Transverse colon (tissue), 3 donors: ENCODE data around the gene TDRD10.

ENCODE experiments used
- EP300 ChIP-seq: sonication (generic); formaldehyde crosslinking; IDR thresholded peaks from one replicate; pipeline ENCODE4 v1.6.1; 2017; ENCODE audit warnings: antibody characterized with exemption, low read depth
- TF ChIP-seq, protein P1 (sequence below), 5 experiments: fragments of 200-600 bp in 3 of 5; fragments of 450-650 bp in 2 of 5; sonication (generic) in 3 of 5; IDR thresholded peaks; 1 replicate in 2 of 5; 2 replicates in 3 of 5; pipeline ENCODE4 v1.5.1; 2016 to 2017; ENCODE audit warnings: antibody characterized with exemption in 5 of 5, inconsistent platforms in 3 of 5, mild to moderate bottlenecking in 2 of 5, moderate library complexity in 1 of 5

DNA sequence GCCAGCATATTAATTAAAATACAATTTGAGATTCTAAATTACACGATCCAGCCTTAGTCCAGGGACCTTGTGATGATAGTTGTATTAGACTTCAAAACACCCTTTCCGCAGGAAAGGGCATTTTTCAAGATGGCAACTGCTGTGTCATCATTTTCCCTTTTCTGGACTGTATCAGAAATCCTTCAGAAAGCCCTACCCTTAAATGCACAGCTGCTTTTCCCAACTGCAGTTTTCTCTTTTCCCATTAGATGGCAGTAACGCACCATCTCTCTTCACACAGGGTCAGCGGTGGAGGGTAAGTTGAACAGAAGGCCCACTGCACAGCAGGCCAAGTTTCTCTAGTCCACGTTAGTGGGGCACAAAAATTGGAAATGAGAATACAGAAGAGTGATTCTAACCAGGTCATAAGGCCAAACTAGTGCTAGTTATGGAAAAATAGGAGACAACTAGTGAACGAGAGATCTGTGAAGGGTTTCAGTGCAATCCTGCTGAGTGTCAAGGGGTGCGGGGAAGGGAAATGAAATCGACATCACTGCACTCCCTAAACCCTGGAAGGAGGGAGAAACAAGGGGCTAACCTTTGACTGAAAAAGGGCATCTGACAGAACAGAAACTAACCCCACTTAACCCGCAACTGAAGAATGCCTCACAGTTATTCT is 22.1 kb upstream of the TDRD10 start:
- TF ChIP-seq, protein P1, sequence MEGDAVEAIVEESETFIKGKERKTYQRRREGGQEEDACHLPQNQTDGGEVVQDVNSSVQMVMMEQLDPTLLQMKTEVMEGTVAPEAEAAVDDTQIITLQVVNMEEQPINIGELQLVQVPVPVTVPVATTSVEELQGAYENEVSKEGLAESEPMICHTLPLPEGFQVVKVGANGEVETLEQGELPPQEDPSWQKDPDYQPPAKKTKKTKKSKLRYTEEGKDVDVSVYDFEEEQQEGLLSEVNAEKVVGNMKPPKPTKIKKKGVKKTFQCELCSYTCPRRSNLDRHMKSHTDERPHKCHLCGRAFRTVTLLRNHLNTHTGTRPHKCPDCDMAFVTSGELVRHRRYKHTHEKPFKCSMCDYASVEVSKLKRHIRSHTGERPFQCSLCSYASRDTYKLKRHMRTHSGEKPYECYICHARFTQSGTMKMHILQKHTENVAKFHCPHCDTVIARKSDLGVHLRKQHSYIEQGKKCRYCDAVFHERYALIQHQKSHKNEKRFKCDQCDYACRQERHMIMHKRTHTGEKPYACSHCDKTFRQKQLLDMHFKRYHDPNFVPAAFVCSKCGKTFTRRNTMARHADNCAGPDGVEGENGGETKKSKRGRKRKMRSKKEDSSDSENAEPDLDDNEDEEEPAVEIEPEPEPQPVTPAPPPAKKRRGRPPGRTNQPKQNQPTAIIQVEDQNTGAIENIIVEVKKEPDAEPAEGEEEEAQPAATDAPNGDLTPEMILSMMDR (IDR thresholded peaks at IDR 0.05) = peak; percentile 92 to 97 (median 95)
- no peak for TF ChIP-seq EP300
